ENCODE data around the gene MLLT11.
A peak's percentile ranks its signal among the peaks of the same experiment; 100 is the strongest.

The MLLT11 gene, protein sequence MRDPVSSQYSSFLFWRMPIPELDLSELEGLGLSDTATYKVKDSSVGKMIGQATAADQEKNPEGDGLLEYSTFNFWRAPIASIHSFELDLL

DNA sequence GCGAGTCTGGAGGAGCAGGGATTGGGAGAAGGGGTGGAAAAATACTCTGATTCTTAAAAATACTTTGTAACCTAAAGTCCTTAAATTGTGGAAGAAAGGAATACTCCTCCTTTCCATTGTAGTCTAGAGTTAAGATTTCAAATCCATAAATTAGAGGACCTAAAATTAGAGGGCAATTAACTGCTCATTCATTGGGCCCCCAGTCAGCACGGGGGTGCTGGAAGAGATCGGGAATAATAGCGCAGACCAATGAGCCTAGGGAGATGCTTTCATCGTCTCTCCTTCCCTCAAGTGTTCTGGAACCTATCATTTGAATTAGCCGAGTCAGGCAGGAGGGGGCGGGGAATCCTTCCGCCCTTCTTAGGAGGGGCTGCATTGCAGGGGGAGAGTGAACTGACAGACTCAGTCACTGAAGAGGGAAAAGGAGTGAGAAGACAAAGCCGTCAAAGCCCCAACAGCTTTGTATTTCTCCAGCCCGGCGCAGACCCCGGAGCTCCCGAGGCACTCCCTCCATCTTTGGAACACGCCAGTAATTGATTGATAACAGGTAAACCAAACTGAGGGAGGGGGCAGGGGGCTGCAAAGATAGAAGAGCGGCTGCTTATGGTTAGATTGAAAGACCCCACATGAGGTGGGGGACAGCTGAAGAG is at the start of gene MLLT11:
Gene MLLT11, plus strand, starts transcription at position 391 of the 650 bp plus-strand sequence. CDS start 6,828 bp downstream, outside the sequence.
- DNase-seq: peak in 56 of 58 donors; percentile 10 to 83 (median 52)

DNA sequence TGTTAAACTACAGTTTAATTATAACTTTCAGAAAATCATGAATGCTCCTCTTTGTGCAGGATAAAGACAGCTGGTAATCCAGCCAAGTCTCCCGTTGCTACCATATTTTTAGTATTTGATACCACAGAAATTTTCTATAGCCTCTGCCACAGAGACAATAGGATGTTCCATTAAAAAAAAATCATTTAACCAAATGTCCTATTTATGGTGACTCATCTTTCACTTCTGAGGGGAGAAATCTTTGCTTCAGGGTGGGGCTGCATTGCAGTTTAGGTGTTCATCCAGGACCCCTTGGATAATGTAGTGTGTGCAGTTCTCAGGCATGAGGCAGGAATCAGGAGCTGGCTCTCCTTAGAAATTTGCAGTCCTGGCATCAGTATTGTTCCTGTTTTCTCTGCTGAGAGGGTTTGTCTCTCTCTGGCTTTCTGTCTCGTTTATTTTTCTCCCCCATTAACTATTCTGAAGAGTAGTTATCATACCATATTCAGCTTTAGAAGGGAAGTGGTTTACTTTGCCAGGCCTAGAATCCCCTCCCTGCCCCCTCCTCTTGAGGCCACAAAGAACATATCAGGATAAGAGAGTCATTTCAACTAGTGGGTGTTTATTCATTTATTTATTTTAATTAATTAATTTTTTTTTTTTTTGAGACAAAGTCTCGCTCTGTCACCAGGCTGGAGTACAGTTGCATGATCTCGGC is 48.9 kb upstream of the MLLT11 start:
- no peak for DNase-seq

- DNase-seq: no peak
These were observed 47.3 kb upstream of the MLLT11 start for GRCh38 chr1:151012684-151013471.

DNA sequence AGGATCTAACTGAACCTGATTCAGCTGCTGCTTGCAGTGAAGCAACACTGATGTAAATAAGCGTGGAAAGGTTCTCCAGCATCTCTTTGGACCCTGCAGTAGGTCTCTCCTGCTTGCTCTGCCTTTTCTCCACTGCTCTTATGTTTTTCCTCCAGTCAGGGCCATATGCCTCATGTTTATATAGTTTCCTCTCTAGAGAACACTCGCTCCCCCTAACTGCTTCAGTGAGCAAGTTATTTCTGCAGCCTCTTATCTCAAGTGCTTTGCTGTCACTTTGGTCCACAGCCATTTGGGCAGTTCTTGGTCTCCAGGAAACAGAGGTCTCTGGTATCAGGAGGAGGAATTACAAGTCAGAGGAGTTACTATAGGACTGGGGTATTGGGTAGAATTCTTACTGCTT is 46.7 kb upstream of the MLLT11 start:
- no peak for DNase-seq

GRCh38 chr1:151024540-151025146 is 35.6 kb upstream of the MLLT11 start:
- peak in 55 of 58 donors; percentile 6 to 83 (median 56) for DNase-seq

- DNase-seq: no peak
These were observed 33.7 kb upstream of the MLLT11 start for GRCh38 chr1:151026460-151026859.

DNA sequence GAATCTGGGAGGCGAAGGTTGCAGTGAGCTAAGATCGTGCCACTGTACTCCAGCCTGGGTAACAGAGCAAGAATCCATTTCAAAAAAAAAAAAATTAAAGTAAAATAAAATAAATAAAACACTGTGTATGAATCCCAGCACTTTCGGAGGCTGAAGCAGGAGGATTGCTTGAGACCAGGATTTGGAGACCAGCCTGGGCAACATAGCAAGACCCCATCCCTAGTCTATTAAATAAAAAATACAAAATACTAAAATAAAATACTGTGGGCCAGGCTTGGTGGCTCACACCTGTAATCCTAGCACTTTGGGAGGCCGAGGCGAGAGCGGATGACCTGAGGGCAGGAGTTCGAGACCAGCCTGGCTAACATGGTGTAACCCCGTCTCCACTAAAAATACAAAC is 28.0 kb upstream of the MLLT11 start:
- no peak for DNase-seq

GRCh38 chr1:151035167-151035566 is 25.0 kb upstream of the MLLT11 start:
- no peak for DNase-seq

DNA sequence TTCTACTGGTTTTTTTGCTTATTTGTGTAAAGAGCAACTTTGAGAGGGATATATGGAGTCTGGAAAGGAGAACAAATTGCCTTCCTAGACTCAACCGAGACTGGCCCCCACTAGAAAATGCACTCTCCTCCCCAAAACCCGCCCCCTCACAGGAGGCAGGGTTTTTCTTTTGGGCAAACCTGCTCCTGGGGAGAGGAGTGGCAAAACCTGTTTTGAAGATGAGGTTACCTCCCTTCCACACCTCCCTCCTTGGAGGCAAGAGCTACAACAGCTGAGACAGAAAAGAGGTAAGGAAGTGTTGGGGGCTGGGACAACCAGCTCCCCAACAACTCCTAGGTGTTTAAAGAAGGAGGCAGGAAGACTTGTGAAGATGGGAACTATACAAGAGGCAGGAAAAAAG is 23.8 kb upstream of the MLLT11 start, which contains the start of gene BNIPL:
Gene BNIPL, plus strand, starts transcription at position 231 of the 400 bp plus-strand sequence. Its CDS starts 140 bp downstream, at position 371.
- DNase-seq: no peak

DNA sequence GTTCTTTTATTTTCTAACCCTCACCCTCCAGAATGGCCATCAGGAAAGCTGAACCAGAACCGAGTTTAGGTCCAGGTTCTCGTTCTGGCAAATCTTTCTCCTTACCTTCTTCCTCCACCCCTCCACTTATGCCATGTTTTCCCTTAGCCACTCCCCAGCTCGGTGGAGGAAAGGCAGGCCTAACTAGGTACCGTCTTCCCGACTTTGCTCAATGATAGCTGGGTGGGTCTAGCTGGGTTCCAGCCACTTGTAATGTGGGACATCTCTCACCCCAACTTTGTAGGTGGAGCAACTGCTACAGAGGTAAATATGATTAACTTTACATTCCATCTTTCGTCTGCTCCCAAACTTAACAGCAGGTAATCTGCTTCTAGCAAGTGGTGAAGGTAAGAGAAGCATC is 23.2 kb upstream of the MLLT11 start:
- no peak for DNase-seq

- no peak for DNase-seq
These were observed 20.7 kb upstream of the MLLT11 start for GRCh38 chr1:151039521-151039920.

DNA sequence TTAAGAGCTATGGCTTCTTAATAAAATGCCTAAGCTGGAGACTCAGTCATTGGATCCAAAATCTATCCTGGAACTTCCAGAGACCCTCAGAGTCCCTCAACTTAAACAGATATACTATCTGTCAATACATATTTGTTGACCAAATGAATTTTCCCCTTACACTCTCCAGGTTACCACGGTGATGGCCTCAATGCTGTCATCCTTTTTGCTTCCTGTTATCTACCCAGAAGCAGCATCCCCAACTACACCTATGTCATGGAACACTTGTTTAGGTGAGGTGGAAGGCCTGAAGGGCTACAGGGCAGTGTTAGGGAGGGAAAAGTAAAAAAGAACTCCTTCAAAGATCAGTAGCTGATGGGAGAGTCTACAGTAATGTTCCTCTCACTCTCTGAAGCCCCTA is 17.0 kb upstream of the MLLT11 start:
- DNase-seq: no peak

DNA sequence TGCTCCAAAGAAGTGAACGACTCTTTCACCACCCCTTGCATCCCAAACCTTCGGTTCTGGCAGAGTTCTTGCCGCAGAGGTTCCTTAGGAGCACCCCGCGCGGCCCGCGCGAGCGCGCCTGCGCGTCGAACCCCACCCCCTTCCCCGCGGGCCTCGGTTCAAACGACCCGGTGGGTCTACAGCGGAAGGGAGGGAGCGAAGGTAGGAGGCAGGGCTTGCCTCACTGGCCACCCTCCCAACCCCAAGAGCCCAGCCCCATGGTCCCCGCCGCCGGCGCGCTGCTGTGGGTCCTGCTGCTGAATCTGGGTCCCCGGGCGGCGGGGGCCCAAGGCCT is 12.6 kb upstream of the MLLT11 start, which contains the start of gene C1orf56:
Gene C1orf56, plus strand, starts transcription at position 161 of the 334 bp plus-strand sequence. Its CDS starts 97 bp downstream, at position 258.
- peak in 57 of 58 donors; percentile 16 to 80 (median 65) for DNase-seq

GRCh38 chr1:151047925-151048644 is 12.1 kb upstream of the MLLT11 start:
- peak; percentile 17 to 83 (median 58) for DNase-seq

GRCh38 chr1:151048645-151049032 is 11.6 kb upstream of the MLLT11 start:
- no peak for DNase-seq

DNA sequence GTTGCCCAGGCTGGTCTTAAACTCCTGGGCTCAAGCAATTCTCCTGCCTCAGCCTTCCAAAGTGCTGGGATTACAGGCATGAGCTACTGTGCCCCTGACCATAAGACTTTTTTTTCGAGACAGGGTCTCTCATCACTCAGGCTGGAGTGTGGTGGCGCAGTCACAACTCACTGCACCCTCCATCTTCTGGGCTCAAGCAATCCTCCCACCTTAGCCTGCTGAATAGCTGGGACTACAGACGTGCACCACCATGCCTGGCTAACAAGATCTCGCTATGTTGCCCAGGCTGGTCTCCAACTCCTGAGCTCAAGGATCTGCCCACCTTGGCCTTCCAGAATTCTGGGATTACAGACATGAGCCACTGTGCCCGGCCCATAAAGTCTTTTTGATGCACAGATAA is 10.7 kb upstream of the MLLT11 start:
- no peak for DNase-seq

DNA sequence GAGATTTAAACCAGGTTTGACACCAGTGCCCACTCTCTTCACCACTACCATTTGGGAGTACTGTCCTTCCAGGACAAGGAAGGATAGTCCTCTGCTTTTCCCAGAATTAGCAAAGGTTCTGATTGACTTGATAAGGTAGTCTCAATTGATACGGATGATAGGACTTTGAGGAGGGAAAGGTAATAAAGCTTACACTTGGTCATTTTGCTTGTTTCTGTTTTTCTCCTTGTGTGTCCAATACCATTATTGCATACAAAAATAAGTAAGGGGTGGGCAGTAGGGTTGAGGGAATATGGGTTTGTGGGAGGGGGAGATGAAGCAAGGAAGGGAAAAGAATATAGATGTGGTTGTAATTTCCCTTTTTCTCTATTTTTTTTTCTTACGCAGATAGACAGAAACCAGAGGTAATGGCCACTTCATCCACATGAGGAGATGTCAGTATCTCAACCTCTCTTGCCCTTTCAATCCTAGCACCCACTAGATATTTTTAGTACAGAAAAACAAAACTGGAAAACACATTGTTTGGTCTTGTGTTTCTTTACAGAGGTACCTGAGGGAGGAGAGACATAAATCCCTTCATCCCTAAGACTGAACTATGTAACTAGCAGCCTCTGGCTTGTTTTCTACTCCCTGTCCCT is 10.0 kb upstream of the MLLT11 start:
- DNase-seq: no peak

DNA sequence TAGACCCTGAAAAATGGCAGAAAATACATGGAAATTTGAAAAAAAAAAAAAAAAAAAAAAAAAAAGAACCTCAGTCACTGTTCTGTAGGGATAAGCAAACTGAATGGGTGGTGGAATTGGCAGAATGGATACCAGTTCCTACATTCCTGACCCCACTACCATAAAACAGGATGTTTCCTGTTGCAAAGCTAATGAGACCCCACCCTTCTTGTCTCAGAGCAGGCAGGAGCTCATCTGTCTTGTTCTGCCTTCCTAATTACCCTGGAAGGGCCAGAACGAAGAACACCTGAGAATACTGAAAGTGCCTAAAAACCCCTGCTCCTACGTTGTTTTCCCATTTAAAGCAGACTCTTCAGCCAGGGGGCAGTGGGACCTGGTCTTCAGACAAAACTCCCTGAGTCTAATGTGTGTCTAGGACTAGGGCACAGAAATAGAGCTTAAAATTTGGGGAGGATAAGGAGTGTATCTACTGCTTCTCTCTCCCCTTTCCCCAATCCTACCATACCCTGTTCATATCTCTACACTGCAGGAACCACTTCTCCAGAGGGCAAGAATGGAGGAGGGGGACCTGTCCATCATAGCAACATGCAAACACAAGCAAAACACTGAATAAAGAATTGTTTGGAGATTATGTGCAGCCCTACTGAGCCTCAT is 8.7 kb upstream of the MLLT11 start:
- no peak for DNase-seq

GRCh38 chr1:151054971-151055547 is 5.1 kb upstream of the MLLT11 start:
- no peak for DNase-seq

Measured in anterior cingulate cortex (tissue), 58 donors.